Measurements from ENCODE around the gene PCDH11Y.
"Not testable (repeated sequence)": the region's sequence is repeated elsewhere in the genome, so short reads cannot be mapped to it uniquely, and the experiment has no call there.

- not testable (repeated sequence) for TF ChIP-seq REST (IDR thresholded peaks at IDR 0.05; ENCODE audit: insufficient replicate concordance, low read depth); CTCF (IDR thresholded peaks at IDR 0.05; ENCODE audit: insufficient read depth, low read length); POLR2AphosphoS5 (IDR thresholded peaks at IDR 0.05; ENCODE audit: low read depth)
Observed at GRCh38 chrY:5002476-5003184, 2.5 kb downstream of the PCDH11Y start.
